Retinal pigment epithelial cell (primary cell): Measurements from ENCODE around the gene NFYC.

Experiments
- DNase-seq: peaks from one replicate; pipeline ENCODE4 v3.0.0-alpha.2; 2010; ENCODE audit warnings: low read depth
- H3K4me3 ChIP-seq: 2 replicates; pipeline ENCODE4 v1.5.1; 2011; ENCODE audit warnings: mild to moderate bottlenecking, low read length, control low read depth, moderate library complexity
- TF ChIP-seq, protein P1 (sequence below): conservative IDR thresholded peaks from 2 replicates; pipeline ENCODE4 v1.5.1; 2011; ENCODE audit warnings: low read depth, low read length, control low read depth, inconsistent platforms

The NFYC gene

DNA sequence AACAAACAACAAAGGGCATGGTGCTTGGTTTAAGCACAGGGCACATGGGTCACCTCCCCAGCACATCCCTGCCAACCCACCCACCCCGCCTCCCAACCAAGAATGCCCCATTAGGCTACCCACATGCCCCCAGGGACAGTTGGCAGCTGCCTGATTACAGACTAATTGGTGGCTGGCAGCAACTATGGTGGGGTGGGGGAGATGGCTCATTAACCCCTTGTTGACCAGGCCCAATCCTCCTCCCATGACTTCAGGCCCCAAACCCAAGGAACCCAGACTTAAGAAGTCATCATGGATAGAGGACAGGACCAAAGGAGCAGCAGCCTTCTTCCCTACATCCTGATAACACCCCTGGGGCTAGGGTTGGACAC lies 27.4 kb upstream of the NFYC start:
- TF ChIP-seq, protein P1, sequence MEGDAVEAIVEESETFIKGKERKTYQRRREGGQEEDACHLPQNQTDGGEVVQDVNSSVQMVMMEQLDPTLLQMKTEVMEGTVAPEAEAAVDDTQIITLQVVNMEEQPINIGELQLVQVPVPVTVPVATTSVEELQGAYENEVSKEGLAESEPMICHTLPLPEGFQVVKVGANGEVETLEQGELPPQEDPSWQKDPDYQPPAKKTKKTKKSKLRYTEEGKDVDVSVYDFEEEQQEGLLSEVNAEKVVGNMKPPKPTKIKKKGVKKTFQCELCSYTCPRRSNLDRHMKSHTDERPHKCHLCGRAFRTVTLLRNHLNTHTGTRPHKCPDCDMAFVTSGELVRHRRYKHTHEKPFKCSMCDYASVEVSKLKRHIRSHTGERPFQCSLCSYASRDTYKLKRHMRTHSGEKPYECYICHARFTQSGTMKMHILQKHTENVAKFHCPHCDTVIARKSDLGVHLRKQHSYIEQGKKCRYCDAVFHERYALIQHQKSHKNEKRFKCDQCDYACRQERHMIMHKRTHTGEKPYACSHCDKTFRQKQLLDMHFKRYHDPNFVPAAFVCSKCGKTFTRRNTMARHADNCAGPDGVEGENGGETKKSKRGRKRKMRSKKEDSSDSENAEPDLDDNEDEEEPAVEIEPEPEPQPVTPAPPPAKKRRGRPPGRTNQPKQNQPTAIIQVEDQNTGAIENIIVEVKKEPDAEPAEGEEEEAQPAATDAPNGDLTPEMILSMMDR = no peak
- no peak for DNase-seq

DNA sequence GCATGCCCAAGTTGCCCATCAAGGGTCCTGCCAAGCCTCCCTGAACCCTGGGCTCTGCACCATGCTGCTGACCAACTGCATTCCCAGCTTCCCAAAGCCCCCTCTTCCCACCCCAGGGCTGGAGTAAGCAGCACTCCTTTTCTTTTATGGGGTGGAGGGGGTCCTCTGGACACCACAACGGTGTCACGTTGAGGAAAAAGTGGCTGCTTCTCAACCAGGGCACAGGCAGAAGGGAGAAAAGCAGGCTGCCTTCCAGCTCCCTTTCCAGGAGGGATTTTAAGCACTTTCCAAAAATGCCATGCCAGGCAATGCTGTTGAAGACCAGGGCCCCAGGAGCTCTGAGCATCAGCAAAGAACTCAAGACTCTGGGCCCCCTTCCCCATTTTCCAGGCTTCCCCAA lies 26.7 kb upstream of the NFYC start:
- TF ChIP-seq, protein P1 = no peak
- no peak for DNase-seq
- no peak overlapping the region for H3K4me3 ChIP-seq

More for the DNA sequence above, 27.4 kb upstream of the NFYC start:
- H3K4me3 ChIP-seq = no peak overlapping the region

DNA sequence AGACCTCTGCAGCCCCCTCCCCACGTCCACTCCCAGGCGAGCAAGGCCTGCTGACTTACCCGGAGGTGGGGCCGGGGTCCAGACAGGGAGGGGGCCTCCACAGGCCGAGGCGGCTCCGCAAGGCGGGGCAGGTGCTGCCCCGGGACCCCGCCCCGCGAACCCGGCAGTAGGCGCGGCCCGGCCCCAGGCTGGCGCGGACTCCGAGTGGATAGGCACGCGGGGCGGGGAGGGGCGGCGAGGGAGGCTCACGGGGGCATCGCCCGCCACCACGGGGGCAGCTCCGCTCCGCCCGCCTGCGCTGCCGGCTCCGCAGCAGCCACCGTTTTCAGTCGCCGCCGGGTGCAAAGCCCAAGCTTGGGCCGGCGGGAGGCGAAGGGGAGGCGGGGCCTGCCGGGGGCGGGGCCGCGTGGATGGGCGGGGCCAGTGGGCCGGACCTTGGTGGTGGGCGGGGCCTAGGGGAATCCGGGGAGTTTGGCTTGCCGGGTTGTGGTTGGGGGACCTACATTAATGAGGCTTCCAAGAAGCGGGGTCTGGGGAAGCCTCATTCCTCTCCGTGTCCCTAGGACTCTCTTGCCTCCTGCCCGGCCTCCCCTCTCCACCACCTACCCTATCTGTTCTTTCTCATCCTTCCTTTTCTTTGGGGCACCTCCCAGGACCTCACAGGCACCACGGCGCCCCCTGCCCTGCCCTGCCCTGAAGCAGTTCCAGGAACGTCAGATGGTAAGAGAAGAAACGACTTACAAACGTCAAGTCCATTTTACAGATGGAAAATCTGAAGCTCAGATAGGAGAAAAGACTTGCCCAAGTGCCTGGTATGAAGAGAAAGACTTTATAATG lies 26.0 kb upstream of the NFYC start, which contains the start of gene RIMS3:
TSS of gene RIMS3 (minus strand) at position 348 of the 837 bp plus-strand sequence. CDS start 23,757 bp downstream, outside the sequence.
- peak within 1 kb of the TSS; percentile 50 for H3K4me3 ChIP-seq
- TF ChIP-seq, protein P1 = peak; percentile 28
- no peak for DNase-seq

DNA sequence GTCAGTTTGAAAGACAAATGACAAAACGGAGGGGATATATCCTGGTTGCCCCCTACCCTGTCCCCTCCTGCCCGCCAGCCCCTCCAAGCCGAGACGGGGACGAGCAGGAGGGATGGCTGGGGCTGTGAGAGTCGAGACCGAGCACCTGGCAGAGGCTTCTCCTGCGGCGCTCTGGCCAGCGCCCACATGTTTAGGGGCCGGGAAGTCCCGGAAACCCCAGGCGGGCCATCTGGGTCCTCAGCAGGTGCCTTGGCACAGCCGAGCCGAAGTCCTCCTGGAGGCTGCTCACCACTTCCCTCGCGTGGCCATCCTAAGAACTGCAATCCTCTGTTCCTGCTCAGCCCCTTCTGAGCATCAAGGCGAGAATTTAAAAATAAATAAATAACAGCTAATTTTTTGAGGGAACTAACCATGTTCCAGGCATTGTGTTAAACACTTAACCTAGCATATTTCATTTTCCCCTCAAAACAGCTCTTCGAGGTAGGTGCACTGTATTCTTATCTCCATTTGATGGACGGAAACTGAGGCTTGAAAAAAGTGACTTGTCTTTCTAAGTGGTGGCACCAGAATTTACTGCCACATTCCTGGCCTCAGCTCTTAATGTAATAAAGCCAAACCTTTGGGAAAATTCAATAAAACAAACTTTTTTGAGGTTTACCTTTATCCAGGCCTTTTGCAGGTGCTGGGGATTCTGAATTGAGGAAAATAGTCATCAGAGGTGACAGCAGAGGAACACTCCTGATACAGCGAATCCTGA lies 22.6 kb upstream of the NFYC start:
- H3K4me3 ChIP-seq = peak overlapping the region; percentile 12
- TF ChIP-seq, protein P1 = peak; percentile 95
- no peak for DNase-seq

DNA sequence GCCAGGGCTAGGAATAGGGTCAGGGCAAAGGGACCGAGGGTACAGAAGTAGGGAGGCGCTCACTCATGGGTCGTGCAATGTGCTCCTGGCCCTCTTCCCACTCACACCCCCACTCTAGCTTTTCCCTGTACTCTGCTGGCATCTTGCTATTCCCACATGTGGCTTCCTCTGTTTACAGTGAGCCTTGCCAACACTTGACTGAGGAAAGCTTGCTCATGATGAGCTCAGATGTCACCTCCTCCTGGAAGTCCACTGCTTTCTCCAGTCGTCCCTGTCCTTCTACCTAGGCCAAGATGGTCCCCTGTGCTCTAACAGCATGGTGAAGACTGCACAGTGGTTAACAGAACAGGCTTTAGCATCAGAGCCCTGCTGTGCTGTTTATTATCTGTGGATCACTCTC lies 18.1 kb upstream of the NFYC start:
- TF ChIP-seq, protein P1 = no peak
- no peak for DNase-seq

DNA sequence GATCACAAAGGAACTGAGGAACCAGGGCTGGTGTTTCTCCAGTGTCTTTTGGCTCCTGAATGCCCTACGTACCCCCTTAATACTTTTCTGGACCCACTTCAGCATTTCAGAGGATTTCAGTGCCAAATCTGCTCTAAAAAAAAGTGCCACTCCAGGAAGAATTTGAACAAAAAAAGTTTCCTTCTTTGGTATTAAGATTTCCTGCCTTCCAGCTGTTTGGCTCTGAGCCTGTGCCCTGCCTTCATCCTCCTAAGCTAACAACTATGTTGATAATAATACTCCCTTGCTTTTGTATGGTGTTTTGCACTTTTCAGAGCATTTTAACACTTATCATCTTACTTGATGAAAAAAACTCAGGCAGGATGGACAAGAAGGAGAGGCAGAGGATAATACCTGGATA lies 15.0 kb upstream of the NFYC start:
- TF ChIP-seq, protein P1 = no peak
- no peak overlapping the region for H3K4me3 ChIP-seq
- DNase-seq = no peak

More for the DNA sequence above, 18.1 kb upstream of the NFYC start:
- H3K4me3 ChIP-seq = no peak overlapping the region
